ENCODE data around the gene CASP4.

Gene CASP4

DNA sequence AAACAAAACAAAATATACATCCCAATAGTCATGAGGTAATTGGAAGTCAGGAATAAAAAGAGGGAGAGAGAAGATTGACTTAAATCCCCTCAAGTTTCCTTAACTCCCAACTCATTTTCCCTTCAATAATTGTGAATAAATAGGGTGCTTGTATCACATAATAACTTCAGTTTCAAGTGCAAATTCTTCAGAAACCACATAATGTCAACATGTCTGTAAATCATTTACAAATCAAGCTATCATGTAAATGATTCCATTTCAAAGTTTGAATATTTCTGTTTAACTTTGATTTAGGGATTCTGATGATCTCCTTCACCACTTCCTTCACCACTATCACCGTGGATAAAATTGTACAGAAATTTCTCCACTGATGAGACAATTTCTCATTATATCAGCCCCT is 31.3 kb upstream of the CASP4 start:
- TF ChIP-seq ZFX (IDR thresholded peaks at IDR 0.05) = no peak
- TF ChIP-seq, protein P1, sequence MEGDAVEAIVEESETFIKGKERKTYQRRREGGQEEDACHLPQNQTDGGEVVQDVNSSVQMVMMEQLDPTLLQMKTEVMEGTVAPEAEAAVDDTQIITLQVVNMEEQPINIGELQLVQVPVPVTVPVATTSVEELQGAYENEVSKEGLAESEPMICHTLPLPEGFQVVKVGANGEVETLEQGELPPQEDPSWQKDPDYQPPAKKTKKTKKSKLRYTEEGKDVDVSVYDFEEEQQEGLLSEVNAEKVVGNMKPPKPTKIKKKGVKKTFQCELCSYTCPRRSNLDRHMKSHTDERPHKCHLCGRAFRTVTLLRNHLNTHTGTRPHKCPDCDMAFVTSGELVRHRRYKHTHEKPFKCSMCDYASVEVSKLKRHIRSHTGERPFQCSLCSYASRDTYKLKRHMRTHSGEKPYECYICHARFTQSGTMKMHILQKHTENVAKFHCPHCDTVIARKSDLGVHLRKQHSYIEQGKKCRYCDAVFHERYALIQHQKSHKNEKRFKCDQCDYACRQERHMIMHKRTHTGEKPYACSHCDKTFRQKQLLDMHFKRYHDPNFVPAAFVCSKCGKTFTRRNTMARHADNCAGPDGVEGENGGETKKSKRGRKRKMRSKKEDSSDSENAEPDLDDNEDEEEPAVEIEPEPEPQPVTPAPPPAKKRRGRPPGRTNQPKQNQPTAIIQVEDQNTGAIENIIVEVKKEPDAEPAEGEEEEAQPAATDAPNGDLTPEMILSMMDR (conservative IDR thresholded peaks at IDR 0.05) = no peak
- no peak overlapping the region for H3K27ac ChIP-seq

DNA sequence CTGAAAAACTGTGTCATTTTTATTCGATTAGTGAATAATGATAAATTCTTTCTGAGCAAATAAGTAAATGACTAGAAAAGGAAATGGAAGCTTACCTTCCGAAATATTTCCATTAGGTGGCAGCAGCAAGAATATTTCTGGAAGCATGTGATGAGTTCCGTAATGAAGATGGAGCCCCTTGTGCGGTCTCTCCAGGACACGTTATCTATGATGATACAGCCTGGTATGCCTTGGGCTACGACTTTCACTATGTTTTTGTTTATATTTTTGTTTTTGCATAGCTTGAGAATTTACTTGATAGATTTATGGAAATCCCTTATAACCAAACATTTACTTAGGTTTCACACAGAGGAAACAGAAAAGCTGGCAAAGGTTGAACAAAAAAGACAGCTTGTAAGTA is 28.9 kb upstream of the CASP4 start:
- TF ChIP-seq, protein P1 (conservative IDR thresholded peaks at IDR 0.05) = peak; percentile 53
- no peak for TF ChIP-seq ZFX (IDR thresholded peaks at IDR 0.05)
- H3K27ac ChIP-seq = no peak overlapping the region

DNA sequence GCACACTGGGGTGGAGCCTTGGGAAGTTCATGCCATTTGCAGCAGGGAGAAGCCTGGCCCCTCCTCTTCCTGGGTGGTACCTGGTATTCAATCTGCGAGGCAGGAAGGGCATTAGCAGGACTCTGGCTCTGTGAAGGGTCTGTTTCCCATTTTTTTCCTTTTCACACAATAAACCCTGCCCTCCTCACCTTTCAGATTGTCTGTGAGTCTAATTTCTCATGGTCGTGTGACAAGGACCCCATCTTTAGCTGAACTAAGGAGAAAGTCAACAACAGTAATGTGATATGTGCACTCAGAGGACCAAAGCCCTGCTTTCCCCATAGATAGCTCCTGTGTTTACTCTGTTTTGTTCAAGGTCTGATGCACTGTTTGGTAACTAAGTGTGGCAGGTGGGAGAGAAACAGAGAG is 26.6 kb upstream of the CASP4 start:
- TF ChIP-seq, protein P1 (conservative IDR thresholded peaks at IDR 0.05) = no peak
- no peak for TF ChIP-seq ZFX (IDR thresholded peaks at IDR 0.05)
- no peak overlapping the region for H3K27ac ChIP-seq

DNA sequence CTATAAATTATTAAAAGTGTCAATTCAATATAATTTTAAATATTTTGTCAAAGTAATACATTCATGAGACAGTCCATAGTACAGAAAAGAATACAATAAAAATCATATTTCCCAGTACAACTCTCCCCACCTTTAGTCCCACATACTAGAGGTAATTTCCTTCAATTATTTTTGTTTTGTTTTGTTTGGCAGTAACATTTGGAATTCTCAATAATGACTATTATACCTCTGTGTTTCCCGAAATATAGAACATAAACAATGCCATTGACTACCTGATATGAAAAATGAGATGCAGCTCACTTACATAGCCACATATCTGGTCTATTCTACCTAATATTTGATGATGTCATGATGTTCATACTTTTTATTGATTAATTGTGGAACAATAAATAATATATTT is 24.4 kb upstream of the CASP4 start:
- TF ChIP-seq, protein P1 (conservative IDR thresholded peaks at IDR 0.05) = no peak
- no peak for TF ChIP-seq ZFX (IDR thresholded peaks at IDR 0.05)

DNA sequence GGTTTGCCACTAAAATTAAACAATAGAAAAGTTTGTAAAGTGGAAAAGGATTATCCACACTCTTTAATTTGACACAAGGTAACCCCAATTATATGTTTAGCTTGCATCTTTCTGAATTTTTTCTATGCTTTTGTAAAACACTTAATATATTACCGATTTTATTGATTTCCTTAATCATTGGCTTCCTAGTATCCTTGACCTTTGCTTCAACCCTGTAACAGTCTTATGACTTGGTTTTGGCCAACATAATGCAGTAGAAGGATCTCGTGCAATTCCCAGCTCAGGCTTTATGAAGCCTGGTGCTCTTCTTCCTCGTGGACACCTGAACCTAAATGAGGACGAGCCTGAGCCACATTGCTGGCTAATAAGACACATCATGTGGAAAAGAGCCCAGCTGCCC is 23.6 kb upstream of the CASP4 start:
- TF ChIP-seq, protein P1 (conservative IDR thresholded peaks at IDR 0.05) = no peak
- no peak for TF ChIP-seq ZFX (IDR thresholded peaks at IDR 0.05)
- H3K27ac ChIP-seq = no peak overlapping the region

More for the DNA sequence above, 24.4 kb upstream of the CASP4 start:
- H3K27ac ChIP-seq = no peak overlapping the region

DNA sequence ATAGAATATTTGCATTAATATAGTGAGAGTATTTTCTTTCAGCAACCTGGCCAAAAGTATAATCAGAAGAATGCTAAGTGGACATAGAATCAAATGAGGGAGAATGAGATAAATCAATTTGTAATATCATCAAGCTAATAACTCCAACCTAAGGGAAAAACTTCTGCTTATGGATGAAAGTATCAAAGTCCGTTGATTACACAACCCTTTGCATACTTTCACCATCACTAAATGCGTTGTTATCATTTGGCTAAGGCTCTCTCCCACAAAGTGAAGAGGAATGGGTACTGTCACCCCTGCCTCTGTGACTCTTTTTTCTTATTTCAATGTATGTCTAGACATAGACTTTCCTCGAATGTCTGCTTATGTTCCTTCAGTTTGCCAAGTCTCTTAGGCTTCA is 16.4 kb upstream of the CASP4 start:
- H3K27ac ChIP-seq = no peak overlapping the region
- TF ChIP-seq ZFX (IDR thresholded peaks at IDR 0.05) = no peak
- TF ChIP-seq, protein P1 (conservative IDR thresholded peaks at IDR 0.05) = no peak

DNA sequence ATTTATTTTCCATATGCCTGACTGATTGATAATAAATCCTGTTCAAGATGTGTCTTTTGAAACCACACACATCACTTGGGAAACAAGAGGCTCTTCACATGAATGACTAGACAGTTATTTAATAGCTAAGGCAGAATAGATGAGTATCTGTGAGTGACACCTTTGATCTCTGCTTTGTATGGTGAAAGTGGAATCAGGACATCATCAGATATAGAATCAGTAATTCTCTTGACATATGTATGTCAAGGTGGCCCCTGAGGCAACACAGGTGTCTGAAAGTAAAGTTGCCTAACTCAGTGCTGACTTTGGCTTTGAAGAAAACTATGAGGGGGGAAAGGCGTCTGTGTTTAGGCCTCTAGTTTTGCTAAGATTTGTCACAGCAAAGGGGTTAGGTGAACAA is 11.5 kb upstream of the CASP4 start:
- TF ChIP-seq, protein P1 (conservative IDR thresholded peaks at IDR 0.05) = no peak
- TF ChIP-seq ZFX (IDR thresholded peaks at IDR 0.05) = no peak
- H3K27ac ChIP-seq = no peak overlapping the region

All from C4-2B (cell line).